Panc1 (cell line): Measurements from ENCODE around the gene MIEN1.

Experiments
- POLR2AphosphoS5 ChIP-seq: IDR thresholded peaks from 2 replicates; pipeline ENCODE4 v1.6.1; 2012; ENCODE audit warnings: mild to moderate bottlenecking, low read depth, low read length, moderate library complexity
- SIN3A ChIP-seq: IDR thresholded peaks from 2 replicates; pipeline ENCODE4 v1.6.1; 2012; ENCODE audit warnings: low read depth, mild to moderate bottlenecking, low read length, moderate library complexity, borderline replicate concordance; ENCODE audit not compliant: insufficient read depth
- TCF7L2 ChIP-seq: IDR thresholded peaks from 2 replicates; pipeline ENCODE4 v1.6.1; 2011; ENCODE audit warnings: mild to moderate bottlenecking, low read depth, low read length, inconsistent platforms
- TF ChIP-seq, protein P1 (sequence below): fragments of 450-650 bp; IDR thresholded peaks from 2 replicates; pipeline ENCODE4 v1.5.1; 2017; ENCODE audit warnings: mild to moderate bottlenecking
- TF ChIP-seq, protein P2 (sequence below), 2 experiments: IDR thresholded peaks; 2 replicates each; pipeline ENCODE4 v1.6.1; 2011 to 2012; ENCODE audit warnings: low read depth in 2 of 2, control low read depth in 1 of 2, low read length in 1 of 2, mild to moderate bottlenecking in 1 of 2, moderate library complexity in 1 of 2; ENCODE audit not compliant: insufficient read depth in 1 of 2

DNA sequence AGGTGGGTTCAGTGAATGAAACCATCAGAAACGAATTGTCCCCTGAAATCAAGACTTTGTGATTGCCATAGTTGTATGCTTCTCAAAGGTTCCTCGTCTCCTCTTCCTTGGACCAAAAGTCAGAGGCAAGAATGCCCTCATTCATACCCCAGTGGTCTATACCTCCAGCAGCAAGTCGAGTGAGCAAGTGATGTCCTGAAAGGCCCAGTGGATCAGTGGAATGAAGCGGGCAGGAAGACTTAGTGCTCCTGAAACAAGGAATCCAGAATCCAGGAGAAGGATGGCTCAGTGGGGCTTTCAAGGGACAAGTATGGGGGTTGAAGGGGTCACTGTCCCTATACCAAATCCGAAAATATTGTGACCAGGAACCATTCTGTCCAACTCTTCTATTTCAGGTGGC is 35.7 kb downstream of the MIEN1 start:
- TF ChIP-seq, protein P1, sequence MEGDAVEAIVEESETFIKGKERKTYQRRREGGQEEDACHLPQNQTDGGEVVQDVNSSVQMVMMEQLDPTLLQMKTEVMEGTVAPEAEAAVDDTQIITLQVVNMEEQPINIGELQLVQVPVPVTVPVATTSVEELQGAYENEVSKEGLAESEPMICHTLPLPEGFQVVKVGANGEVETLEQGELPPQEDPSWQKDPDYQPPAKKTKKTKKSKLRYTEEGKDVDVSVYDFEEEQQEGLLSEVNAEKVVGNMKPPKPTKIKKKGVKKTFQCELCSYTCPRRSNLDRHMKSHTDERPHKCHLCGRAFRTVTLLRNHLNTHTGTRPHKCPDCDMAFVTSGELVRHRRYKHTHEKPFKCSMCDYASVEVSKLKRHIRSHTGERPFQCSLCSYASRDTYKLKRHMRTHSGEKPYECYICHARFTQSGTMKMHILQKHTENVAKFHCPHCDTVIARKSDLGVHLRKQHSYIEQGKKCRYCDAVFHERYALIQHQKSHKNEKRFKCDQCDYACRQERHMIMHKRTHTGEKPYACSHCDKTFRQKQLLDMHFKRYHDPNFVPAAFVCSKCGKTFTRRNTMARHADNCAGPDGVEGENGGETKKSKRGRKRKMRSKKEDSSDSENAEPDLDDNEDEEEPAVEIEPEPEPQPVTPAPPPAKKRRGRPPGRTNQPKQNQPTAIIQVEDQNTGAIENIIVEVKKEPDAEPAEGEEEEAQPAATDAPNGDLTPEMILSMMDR = no peak
- TF ChIP-seq, protein P2, sequence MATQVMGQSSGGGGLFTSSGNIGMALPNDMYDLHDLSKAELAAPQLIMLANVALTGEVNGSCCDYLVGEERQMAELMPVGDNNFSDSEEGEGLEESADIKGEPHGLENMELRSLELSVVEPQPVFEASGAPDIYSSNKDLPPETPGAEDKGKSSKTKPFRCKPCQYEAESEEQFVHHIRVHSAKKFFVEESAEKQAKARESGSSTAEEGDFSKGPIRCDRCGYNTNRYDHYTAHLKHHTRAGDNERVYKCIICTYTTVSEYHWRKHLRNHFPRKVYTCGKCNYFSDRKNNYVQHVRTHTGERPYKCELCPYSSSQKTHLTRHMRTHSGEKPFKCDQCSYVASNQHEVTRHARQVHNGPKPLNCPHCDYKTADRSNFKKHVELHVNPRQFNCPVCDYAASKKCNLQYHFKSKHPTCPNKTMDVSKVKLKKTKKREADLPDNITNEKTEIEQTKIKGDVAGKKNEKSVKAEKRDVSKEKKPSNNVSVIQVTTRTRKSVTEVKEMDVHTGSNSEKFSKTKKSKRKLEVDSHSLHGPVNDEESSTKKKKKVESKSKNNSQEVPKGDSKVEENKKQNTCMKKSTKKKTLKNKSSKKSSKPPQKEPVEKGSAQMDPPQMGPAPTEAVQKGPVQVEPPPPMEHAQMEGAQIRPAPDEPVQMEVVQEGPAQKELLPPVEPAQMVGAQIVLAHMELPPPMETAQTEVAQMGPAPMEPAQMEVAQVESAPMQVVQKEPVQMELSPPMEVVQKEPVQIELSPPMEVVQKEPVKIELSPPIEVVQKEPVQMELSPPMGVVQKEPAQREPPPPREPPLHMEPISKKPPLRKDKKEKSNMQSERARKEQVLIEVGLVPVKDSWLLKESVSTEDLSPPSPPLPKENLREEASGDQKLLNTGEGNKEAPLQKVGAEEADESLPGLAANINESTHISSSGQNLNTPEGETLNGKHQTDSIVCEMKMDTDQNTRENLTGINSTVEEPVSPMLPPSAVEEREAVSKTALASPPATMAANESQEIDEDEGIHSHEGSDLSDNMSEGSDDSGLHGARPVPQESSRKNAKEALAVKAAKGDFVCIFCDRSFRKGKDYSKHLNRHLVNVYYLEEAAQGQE (IDR thresholded peaks at IDR 0.05; ENCODE audit: insufficient read depth in 1 of 2, low read depth in 2 of 2, low read length in 1 of 2) = no peak
- TF ChIP-seq POLR2AphosphoS5 (no peak), SIN3A (no peak), TCF7L2 (no peak)
